Measurements from ENCODE around the gene BCL6.

Gene BCL6

GRCh38 chr3:187758318-187758955 is 13.2 kb upstream of the BCL6 start:
- TF ChIP-seq ZFX (IDR thresholded peaks at IDR 0.05) (no peak), CTCF (conservative IDR thresholded peaks at IDR 0.05) (no peak)
- no peak overlapping the region for H3K27ac ChIP-seq

DNA sequence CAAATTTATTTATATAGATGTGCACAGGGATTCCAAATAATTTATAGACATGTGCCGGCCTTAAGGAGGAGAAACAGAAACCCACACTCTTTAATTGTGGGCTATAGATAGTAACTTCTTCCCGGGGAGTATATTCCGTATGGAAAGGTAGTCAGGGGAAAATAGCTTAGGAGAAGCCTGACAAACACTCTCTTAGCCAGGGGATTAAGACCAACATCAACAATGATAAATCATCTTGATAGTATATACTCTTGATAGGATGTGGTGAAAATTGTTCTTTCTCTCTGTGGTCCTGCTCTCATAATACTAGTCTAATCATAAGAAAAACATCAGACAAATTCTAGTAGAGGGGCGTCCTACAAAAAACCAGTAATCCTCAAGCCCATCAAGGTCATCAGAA is 8.2 kb upstream of the BCL6 start:
- no peak overlapping the region for H3K27ac ChIP-seq
- TF ChIP-seq CTCF (conservative IDR thresholded peaks at IDR 0.05), result no peak
- TF ChIP-seq ZFX (IDR thresholded peaks at IDR 0.05), result no peak

DNA sequence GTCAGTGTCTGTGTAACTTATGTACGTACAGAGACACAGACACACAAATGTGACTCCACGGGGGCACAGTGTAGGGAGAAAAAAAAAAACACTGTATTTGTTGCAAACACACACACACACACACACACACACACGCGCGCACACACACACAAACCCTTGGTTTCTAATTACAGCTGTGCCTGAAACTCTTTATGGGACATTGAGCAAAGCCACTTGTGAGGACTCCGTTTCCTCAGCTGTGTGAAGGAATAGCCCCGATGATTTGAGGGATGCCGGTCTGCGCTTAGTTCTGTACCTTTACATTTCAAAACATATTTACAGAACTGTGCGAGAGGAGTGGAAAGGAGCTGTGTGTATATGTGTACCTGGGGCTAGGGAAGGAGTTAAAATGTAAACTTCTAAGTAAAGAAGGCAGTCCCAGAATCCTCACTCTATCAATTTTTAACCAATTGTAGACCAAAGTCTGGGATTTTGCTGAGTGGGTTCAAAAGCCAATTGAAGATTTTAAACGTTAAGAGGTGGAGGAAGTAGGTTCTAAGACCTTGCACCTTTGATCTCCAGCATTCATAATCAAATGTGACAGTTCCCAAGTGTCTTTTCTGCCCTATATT is 5.3 kb upstream of the BCL6 start:
- TF ChIP-seq CTCF (conservative IDR thresholded peaks at IDR 0.05), result no peak
- TF ChIP-seq ZFX (IDR thresholded peaks at IDR 0.05), result no peak
- peak overlapping the region; percentile 77 for H3K27ac ChIP-seq

- H3K27ac ChIP-seq, result peak overlapping the region; percentile 77
- TF ChIP-seq CTCF (conservative IDR thresholded peaks at IDR 0.05) (no peak), ZFX (IDR thresholded peaks at IDR 0.05) (no peak)
Observed at GRCh38 chr3:187750006-187750512, 4.8 kb upstream of the BCL6 start.

GRCh38 chr3:187748050-187748481 is 2.8 kb upstream of the BCL6 start:
- TF ChIP-seq CTCF (conservative IDR thresholded peaks at IDR 0.05) (peak; percentile 100), ZFX (IDR thresholded peaks at IDR 0.05) (no peak)
- peak overlapping the region; percentile 29; the same call in 1 of the 2 replicates for H3K27ac ChIP-seq

DNA sequence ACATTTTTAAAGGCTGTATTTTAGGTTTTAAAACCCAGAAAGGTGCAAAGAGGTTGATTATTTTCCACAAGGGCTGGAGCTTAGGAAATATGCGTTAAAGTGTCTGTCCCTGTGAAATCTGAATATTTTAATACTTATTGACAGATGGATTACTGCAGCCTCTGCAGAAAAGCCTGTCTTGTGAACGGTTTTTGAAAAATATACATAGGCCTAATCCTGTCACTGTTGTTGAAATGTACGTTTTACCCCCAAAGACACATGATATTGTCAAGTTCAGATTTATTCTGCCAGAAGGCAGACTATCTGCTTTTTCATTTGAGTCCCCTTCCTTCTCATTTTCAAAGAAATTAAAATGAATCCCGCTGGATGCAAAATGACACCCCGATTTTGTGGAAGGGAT is 2.2 kb upstream of the BCL6 start:
- no peak overlapping the region for H3K27ac ChIP-seq
- no peak for TF ChIP-seq ZFX (IDR thresholded peaks at IDR 0.05)
- no peak for TF ChIP-seq CTCF (conservative IDR thresholded peaks at IDR 0.05)

GRCh38 chr3:187746442-187747281 is 1.4 kb upstream of the BCL6 start:
- no peak overlapping the region for H3K27ac ChIP-seq
- TF ChIP-seq ZFX (IDR thresholded peaks at IDR 0.05) (no peak), CTCF (conservative IDR thresholded peaks at IDR 0.05) (no peak)
